Stimulated activated CD8-positive, alpha-beta memory T cell treated with anti-CD3 and anti-CD28 coated beads, Interleukin-7, amount 100 ng/mL, for 48 hours (primary cell): ENCODE measurements around the gene CPED1.
"Not testable (repeated sequence)": the region's sequence is repeated elsewhere in the genome, so short reads cannot be mapped to it uniquely, and the experiment has no call there.

ENCODE experiments used
- DNase-seq, 2 donors: peaks; one replicate each; pipeline ENCODE4 v3.0.0-alpha.2; 2020; ENCODE audit warnings: low read depth in 1 of 2; ENCODE audit errors: extremely low read depth in 1 of 2

Gene CPED1

DNA sequence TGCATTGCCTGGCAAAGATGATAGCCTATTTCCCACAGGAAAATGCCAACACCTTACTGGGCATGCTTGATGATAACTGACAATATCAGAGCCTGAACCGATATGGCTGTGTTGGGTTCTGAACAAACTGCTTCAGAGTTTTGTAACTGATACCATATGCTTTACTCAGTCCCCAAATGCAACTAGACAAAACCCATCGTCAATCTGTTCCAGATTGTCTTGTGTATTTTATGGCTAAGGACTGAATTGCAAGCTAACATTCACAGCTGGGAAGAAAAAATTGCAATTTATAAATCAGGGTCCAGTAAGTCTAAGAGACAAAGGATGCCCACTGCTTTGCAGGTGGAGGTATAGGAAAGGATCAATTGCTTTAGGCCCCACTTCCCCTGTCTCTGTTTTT, 223.5 kb downstream of the CPED1 start:
- no peak for DNase-seq

DNA sequence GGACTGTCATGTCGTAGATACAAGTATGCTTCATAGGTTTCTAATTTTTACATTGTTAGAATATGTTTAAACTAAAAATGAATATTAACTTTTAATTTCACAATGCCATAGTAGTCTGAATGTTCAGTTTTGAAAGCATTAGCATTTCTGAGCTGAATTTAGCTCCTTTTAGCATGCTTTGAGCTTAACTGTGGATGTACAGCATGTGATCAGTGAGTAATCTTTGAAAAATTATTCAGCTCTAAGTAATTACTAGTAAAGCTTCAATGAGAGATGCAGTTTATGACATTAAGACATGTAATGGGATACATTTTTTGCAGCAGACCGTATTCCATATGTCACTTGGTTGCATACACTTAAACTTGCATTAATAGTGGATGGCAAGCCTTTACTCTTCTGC, 226.1 kb downstream of the CPED1 start:
- DNase-seq = no peak

DNA sequence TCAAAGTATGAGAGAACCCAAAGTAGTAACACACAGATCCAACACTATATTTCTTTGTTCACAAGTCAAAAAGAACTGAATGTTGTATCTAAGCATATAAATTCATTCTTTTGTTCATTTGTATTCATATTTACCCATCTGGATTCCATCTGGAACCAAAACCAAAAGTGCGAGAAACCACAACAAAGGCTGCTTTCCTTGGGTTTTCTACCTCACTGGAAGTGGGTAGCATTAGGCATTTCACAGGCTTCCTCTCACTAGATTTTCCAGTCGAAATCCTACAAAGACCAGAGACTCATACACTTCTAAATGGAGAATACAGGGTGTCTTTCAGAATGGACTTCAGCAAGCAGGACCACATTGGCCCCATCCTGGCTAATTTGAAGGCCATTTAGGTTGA, 230.5 kb downstream of the CPED1 start:
- no peak for DNase-seq

DNA sequence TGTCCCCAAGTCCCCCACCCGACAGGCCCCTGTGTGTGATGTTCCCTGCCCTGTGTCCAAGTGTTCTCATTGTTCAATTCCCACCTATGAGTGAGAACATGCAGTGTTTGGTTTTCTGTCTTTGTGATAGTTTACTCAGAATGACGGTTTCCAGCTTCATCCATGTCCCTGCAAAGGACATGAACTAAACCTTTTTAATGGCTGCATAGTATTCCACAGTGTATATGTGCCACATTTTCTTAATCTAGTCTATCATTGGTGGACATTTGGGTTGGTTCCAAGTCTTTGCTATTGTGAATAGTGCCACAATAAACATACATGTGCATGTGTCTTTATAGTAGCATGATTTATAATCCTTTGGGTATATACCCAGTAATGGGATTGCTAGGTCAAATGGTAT, 232.6 kb downstream of the CPED1 start:
- DNase-seq = not testable (repeated sequence)

DNA sequence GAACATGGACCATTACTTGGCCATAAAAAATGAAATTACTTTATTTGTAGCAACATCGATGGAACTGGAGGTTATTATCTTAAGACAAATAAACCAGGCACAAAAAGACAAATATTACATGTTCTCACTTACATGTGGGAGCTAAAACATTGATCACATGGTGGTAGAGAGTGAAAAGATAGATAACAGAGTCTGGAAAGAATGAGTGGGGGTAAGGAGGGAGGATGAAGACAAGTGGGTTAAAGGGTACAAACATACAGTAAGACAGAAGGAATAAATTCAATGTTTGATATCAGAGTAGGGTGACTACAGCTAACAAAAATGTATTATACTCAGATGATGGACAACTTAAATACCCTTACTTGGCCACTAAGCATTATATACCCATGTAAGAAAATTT, 240.3 kb downstream of the CPED1 start:
- no peak for DNase-seq

DNA sequence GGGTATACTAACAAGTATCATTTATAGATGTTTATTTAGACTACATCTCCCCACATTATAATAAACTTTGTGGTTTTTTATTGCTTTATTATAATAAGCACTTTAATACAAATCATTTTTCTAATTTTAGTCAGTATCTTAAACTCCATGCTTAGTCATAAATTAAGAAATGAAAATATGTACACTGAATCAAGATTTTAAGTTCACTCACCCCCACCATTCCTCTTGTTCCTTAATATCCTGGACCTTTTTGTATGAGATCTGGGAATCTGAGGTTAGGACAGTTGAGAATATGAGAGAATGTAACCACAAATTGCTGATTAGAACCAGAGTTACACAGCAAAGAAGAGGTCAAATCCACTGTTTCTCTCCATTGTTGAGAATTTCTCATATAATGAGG, 246.7 kb downstream of the CPED1 start:
- no peak for DNase-seq

DNA sequence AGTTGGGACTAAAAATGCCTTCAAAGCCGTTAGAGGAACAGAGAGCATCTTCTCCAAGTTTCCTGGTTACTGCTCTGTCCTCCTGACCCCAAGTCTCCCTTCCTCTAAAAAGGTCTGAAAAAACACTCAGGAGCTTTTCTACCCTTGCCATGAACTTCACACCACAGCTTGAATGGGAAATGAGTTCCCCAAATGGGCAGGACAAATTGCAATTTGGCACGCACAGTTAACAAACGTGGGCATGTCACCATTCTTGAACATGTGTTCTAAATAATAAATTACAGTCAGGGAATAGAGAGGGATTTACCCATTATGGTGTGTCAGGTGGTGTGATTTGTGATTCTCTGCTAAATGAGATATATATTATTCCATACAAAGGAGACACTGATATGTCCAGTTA, 249.1 kb downstream of the CPED1 start:
- no peak for DNase-seq

DNA sequence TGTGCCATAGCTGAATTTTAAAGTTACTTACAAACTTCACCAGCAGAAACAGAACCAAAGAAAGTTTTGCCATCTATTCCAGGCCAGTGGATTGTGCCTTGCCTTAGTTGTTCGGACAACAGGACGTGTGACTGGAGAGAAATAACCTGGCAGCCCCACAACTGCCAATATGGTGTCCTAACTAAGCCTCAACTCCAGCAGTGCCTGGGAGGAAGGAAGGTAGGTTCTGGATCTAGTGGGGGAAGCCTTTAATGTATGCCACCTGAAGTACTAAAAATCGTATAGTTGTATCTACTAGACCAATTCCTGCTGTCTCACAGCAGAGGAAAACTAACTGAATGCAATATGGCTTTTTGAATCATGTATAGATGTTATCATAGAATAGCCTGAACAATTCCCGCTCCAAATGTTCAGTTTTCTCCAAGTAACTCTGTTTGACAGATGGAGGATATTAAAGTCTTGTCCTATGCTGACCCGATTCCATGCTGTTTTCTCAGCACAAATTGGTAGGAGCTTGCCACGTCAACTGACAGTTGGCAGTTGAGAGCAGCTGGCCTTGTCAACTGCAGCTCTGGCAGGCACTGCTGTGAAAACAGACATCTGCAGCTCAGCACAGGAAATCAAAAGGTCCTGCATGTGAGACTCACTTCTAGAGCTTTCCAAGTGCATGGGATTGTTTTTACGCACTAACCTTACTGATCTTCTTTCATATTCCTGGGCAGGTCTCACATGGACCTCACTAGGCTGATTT, 255.8 kb downstream of the CPED1 start:
- no peak for DNase-seq

DNA sequence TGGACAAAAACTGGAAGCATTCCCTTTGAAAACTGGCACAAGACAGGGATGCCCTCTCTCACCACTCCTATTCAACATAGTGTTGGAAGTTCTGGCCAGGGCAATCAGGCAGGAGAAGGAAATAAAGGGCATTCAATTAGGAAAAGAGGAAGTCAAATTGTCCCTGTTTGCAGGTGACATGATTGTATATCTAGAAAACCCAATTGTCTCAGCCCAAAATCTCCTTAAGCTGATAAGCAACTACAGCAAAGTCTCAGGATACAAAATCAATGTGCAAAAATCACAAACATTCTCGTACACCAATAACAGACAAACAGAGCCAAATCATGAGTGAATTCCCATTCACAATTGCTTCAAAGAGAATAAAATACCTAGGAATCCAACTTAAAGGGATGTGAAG, 262.9 kb downstream of the CPED1 start:
- not testable (repeated sequence) for DNase-seq

DNA sequence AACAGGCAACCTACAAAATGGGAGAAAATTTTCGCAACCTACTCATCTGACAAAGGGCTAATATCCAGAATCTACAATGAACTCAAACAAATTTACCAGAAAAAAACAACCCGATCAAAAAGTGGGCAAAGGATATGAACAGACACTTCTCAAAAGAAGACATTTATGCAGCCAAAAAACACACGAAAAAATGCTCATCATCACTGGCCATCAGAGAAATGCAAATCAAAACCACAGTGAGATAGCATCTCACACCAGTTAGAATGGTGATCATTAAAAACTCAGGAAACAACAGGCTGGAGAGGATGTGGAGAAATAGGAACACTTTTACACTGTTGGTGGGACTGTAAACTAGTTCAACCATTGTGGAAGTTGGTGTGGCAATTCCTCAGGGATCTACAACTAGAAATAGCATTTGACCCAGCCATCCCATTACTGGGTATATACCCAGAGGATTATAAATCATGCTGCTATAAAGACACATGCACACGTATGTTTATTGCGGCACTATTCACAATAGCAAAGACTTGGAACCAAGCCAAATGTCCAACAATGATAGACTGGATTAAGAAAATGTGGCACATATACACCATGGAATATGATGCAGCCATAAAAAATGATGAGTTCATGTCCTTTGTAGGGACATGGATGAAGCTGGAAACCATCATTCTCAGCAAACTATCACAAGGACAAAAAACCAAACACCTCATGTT, 264.2 kb downstream of the CPED1 start:
- not testable (repeated sequence) for DNase-seq

DNA sequence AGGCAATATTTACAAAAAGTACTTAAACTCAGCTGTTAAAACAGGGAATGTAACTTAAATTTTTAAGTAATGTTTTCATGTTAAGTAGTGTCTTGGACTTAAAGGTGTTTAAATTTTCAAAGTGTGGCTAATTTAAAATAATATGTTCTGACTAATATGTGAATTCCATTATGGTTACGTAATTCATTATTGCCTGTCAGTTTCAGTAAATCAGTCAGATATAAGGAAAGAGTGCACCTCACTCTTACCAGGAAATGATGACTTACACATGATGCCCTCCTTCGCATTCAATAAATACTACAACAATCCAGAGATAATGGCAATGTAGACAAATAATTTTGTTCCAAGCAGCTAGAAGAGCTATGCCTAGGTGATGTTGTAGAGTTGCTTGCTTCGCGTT, 271.3 kb downstream of the CPED1 start:
- no peak for DNase-seq

DNA sequence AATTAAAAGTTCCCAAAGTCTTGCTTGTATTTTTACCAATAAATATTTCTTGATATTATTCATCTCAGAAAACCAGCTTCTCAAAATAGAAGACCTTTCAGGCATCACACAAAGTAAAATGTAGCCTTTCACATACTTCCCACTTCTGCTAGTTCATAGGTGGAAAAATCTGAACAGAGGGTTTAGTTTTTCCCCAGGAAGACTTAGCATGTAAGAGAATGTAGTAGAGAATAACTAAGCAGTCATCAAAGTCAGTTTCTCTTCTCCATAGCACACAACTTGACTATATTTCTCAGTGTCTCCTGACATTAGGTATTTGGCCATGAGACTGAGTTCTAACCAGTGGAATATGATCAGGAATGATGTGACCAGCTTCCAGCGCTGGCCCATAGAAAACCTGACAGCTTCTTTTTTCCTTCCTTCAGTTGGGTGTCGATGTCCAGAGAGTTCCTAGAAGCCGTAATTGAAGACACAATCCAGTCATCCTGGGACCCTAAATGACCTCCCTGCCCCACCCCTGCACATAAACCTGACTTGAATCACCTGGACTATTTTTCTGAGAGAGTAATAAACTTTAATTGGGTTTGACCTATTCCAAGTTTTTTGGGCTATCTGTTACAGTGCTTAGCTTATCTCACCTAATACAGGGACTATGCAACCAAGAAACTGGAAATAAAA, 272.8 kb downstream of the CPED1 start:
- DNase-seq = no peak

DNA sequence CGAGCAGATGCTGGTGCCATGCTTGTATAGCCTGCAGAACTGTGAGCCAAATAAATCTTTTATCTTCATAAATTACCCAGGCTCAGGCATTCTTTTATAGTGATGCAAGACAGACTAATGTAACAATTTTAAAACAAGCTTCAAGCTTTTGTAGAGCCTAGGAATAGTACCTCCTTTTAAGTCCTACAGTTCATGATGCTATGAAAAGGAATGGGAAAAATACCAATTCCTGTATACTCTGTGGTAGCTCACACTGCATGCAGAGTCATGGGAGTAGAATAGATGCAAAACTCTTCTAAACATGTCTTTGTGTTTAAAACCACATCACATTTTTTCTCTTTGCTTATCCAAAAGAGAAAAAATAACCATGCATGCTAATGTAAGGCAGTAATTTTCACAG, 273.7 kb downstream of the CPED1 start:
- DNase-seq = no peak

DNA sequence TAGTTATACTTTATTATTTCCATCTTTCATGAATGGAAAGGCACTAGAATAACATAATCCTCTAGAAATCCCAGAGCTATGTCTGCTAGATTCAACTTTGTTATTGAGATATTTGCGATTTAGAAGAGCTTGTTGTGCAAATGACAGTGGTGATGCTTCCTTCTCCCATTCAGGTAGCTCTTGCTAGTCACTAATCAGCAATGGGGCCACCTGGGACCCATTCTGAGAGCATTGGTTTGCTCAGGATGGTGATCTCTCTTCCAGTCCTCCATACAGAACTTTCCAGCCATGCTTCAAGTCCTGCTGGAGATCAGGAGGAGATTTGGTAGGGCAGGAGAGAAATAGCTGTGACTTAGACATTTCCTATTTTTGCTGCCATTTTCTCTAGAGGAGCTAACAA, 274.5 kb downstream of the CPED1 start:
- DNase-seq = no peak

DNA sequence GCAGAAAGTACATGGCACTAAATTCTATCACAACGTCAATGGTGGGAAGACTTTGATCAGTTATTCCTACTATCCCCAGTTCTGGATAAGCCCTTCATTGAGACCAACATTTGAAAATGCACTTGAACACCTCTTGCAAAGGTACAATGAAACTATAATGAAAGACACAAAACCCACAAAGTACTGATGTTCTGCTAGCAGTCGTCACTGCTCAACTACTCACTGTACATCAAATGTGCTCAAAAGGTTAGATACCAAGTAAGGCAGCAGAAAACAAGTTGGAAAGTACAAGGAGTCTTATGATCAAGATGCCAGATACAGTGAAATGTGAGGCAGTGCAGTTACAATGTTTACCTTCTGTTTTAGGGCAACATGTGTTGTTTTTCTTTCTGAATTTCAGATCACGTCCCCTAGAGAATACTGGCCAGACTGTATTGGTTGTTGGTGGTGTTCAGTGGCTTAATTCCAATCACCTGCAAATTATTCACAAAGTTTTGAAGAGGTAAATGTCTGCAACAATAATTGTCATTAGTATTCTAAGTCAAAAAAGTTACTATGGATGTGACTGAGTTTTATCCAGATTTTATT, 277.9 kb downstream of the CPED1 start:
- DNase-seq = no peak

DNA sequence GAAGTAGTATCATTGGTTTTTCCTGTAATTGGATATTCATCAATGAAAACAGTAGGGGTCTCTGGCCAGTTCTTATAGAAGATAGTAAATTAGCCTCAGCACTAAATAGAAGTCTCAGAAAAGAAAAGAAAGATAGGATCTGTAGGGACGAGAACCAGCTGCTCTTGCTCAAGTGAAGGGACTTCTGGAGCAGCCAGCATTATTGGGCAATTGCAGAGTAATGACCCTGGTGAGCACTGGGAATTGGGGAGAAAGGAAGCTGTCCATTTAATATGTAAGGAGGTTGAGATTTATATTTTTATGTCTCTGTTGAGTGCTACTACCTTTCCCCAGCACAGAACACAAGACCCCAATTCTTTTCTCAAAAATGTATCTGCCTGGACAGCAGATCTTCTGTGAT, 279.1 kb downstream of the CPED1 start:
- no peak for DNase-seq

DNA sequence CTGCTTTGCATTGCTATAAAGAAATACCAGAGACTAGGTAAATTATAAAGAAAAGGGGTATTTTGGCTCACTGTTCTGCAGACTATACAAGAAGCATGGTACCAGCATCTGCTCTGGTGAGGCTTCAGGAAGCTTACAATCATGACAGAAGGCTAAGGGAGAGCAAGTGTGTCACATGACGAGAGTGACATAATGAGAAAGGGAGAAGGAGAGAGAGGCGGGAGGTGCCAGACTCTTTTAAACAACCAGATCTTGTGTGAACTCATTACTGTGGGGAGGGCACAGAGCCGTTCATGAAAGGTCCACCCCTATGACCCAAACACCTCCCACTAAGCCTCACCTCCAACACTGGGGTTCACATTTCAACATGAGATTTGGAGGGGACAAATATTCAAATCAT, 281.3 kb downstream of the CPED1 start:
- no peak for DNase-seq

DNA sequence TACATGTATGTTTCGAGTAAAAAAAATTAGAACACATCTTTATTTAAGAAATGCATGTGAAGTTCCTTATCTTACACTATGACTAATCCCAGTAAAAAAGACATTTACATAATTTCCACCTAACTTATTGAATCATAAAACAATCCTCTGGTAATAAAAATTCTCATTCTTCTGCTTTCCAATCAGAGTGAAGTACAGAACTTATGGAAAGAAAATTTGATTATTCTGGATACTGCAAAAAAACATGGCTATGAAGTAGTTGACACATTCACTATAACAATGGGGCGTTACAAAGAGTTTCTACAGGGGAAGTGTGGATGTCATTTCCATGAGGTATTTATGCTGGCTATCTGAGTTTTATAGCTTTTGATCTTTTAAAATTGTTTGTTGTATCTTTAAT, 282.6 kb downstream of the CPED1 start:
- DNase-seq = no peak

DNA sequence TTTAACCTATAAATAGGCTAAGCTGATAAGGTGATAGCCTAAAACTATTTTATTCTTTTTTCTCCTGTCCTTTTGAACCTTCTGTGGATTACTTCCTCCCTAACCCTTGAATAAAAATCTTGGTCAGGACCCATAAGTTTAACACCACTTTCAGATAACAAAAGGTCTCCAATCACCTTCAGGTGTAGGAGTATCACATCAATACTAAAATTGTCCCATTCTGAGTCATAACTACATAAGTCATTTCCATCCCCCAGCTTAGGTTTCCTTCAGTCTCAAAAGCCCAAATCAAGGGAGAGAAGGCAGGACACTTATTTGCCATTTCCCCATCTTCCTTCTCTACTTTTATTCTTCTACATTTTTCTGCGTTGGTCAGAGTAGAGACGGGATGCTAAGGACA, 283.4 kb downstream of the CPED1 start:
- no peak for DNase-seq

DNA sequence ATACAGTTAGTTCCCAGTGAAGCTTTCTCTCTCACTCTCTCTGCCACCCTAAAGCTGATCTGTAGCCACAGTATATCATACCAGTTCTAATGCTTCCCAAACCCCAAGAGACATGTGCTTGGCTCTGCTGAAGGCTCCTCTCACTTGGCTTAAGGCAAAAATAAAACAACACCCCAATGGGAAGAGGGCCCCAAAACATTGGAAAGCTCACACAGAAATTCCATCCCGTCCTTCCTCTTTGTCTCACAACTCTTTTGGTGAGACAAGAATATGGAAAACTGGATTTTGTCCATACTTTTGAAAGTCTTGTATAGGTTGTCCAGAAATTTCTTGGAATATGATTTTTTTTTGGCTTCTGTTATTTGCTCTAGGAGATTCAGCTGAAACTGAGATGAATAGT, 284.2 kb downstream of the CPED1 start:
- no peak for DNase-seq

DNA sequence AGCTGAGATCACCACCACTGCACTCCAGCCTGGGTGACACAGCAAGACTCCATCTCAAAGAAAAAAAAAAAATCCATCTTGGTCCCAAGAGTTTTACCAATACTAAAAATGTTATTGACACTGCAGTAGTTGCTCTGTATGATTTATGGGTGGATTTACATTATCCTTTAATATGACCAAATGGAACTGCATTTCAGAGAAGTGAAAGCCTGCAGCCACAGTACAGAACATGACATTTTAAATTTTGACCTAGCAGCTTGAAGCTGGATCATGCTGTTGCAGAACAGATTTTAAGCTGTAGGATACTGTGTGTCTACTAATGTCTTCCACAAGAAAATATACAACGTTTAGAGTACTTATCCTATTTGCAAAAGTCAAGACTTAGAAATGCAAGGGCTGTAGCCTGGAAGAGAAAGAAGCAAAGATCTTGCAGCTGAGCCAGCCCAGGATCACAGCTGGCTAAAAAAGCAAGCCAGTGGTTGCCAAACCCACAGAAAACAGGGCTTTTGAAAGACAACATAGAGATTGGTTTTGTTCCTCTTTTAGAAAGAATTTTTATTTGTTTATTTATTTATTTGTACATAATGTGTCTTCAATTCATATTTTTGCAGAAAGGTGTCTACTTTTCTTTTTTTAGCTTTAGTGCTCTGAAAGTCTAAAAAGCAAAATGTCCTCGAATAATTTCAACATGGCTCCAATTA, 285.1 kb downstream of the CPED1 start:
- DNase-seq = no peak
